GM15510 (cell line): ENCODE data around the gene CCDC6.

Source experiments
- POLR2A ChIP-seq: IDR thresholded peaks from 3 replicates; pipeline ENCODE4 v1.6.1; 2011; ENCODE audit warnings: borderline replicate concordance; ENCODE audit not compliant: insufficient read length; ENCODE audit errors: extremely low read depth

The CCDC6 gene

GRCh38 chr10:59779756-59780533 is 126.4 kb downstream of the CCDC6 start:
- TF ChIP-seq POLR2A = no peak

- no peak for TF ChIP-seq POLR2A
Measured at GRCh38 chr10:59774451-59774850, 131.9 kb downstream of the CCDC6 start.

GRCh38 chr10:59773088-59773487 is 133.3 kb downstream of the CCDC6 start:
- no peak for TF ChIP-seq POLR2A

- TF ChIP-seq POLR2A = no peak
Measured at GRCh38 chr10:59771162-59771807, 135.1 kb downstream of the CCDC6 start.

GRCh38 chr10:59770689-59771088 is 135.7 kb downstream of the CCDC6 start:
- TF ChIP-seq POLR2A = no peak

- no peak for TF ChIP-seq POLR2A
Measured at GRCh38 chr10:59762505-59762904, 143.9 kb downstream of the CCDC6 start.

GRCh38 chr10:59757966-59758365 is 148.4 kb downstream of the CCDC6 start:
- no peak for TF ChIP-seq POLR2A

- no peak for TF ChIP-seq POLR2A
Measured at GRCh38 chr10:59754951-59755350, 151.4 kb downstream of the CCDC6 start.

GRCh38 chr10:59753267-59753666 is 153.1 kb downstream of the CCDC6 start, which contains the start of gene MRLN:
MRLN (minus strand) TSS chr10:59753455.
- TF ChIP-seq POLR2A = no peak

- no peak for TF ChIP-seq POLR2A
Measured at GRCh38 chr10:59752278-59752940, 153.9 kb downstream of the CCDC6 start.

GRCh38 chr10:59750155-59750945 is 156.0 kb downstream of the CCDC6 start:
- TF ChIP-seq POLR2A = no peak

- no peak for TF ChIP-seq POLR2A
Measured at GRCh38 chr10:59748834-59749233, 157.5 kb downstream of the CCDC6 start.

GRCh38 chr10:59745163-59745650 is 161.1 kb downstream of the CCDC6 start:
- TF ChIP-seq POLR2A = no peak

GRCh38 chr10:59741583-59741982 is 164.8 kb downstream of the CCDC6 start:
- no peak for TF ChIP-seq POLR2A
